ENCODE results near the gene GPHB5.
A peak's percentile ranks its signal among the peaks of the same experiment; 100 is the strongest.

Gene GPHB5

GRCh38 chr14:63296060-63296563 is 22.6 kb downstream of the GPHB5 start:
- DNase-seq (ENCODE audit: low spot score), result no peak

DNA sequence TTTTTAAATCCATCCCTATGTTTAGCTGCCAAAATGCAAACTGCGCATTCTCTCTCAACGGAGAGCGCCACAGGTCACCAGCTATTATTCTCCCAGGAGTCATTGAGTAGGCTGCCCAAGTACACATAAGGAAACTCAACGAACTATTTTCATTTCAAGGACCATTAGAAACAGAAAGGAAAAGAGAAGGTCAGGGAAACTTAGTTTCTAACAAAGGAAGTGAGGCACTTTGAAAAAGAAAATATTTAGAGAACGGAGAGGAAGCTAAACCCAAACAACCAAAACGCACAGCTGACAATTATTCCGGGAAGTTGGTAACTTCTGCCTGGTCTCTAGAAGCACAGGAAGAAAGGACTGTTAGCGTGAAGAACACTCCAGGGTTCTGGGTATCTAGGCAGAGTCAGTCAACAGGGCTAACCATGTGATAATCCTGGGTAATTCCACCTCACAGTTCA is 23.5 kb downstream of the GPHB5 start:
- H3K36me3 ChIP-seq (ENCODE audit: low read depth), result no peaks in the 10 kb centered on the region
- no peaks in the 10 kb centered on the region for H3K9me3 ChIP-seq (ENCODE audit: severe bottlenecking)
- peaks cover 3% of the 10 kb centered on the region for H3K27me3 ChIP-seq (ENCODE audit: insufficient read depth, poor library complexity, severe bottlenecking)
- ATAC-seq (ENCODE audit: low read depth) (no peak), DNase-seq (ENCODE audit: low spot score) (no peak)
- H3K27ac ChIP-seq (ENCODE audit: poor library complexity, severe bottlenecking), result no peak overlapping the region
- TF ChIP-seq, protein P1, sequence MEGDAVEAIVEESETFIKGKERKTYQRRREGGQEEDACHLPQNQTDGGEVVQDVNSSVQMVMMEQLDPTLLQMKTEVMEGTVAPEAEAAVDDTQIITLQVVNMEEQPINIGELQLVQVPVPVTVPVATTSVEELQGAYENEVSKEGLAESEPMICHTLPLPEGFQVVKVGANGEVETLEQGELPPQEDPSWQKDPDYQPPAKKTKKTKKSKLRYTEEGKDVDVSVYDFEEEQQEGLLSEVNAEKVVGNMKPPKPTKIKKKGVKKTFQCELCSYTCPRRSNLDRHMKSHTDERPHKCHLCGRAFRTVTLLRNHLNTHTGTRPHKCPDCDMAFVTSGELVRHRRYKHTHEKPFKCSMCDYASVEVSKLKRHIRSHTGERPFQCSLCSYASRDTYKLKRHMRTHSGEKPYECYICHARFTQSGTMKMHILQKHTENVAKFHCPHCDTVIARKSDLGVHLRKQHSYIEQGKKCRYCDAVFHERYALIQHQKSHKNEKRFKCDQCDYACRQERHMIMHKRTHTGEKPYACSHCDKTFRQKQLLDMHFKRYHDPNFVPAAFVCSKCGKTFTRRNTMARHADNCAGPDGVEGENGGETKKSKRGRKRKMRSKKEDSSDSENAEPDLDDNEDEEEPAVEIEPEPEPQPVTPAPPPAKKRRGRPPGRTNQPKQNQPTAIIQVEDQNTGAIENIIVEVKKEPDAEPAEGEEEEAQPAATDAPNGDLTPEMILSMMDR (IDR thresholded peaks at IDR 0.05; ENCODE audit: poor library complexity, severe bottlenecking), result no peak
- no peaks in the 10 kb centered on the region for H3K4me1 ChIP-seq (ENCODE audit: insufficient read depth, poor library complexity, severe bottlenecking)
- no peak overlapping the region for H3K4me3 ChIP-seq (ENCODE audit: severe bottlenecking)

More at GRCh38 chr14:63296060-63296563, 22.6 kb downstream of the GPHB5 start:
- H3K27ac ChIP-seq (ENCODE audit: poor library complexity, severe bottlenecking), result no peak overlapping the region
- H3K4me3 ChIP-seq (ENCODE audit: severe bottlenecking), result no peak overlapping the region
- no peak for ATAC-seq (ENCODE audit: low read depth)
- H3K4me1 ChIP-seq (ENCODE audit: insufficient read depth, poor library complexity, severe bottlenecking), result no peaks in the 10 kb centered on the region
- H3K36me3 ChIP-seq (ENCODE audit: low read depth), result no peaks in the 10 kb centered on the region
- peaks cover 3% of the 10 kb centered on the region for H3K27me3 ChIP-seq (ENCODE audit: insufficient read depth, poor library complexity, severe bottlenecking)
- TF ChIP-seq, protein P1 (IDR thresholded peaks at IDR 0.05; ENCODE audit: poor library complexity, severe bottlenecking), result no peak
- H3K9me3 ChIP-seq (ENCODE audit: severe bottlenecking), result no peaks in the 10 kb centered on the region

DNA sequence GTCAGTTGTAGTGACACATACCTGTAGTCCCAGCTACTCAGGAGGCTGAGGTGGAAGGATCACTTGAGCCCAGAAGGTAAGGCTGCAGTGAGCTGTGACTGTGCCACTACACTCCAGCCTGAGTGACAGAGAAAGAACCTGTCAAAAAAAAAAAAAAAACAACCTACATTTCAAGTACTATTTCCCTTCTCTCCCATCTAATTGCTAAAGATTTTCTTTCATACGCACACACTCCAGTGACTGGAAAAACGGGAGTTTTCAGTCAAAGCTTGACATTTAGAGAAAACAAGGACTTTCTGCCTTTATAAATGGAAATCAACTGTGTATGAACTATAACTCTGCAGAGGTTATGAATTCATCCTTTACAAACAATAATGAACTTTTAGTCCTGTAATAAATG is 25.9 kb downstream of the GPHB5 start:
- no peaks in the 10 kb centered on the region for H3K9me3 ChIP-seq (ENCODE audit: severe bottlenecking)
- H3K4me1 ChIP-seq (ENCODE audit: insufficient read depth, poor library complexity, severe bottlenecking), result no peaks in the 10 kb centered on the region
- TF ChIP-seq, protein P1 (IDR thresholded peaks at IDR 0.05; ENCODE audit: poor library complexity, severe bottlenecking), result no peak
- peaks cover 3% of the 10 kb centered on the region for H3K27me3 ChIP-seq (ENCODE audit: insufficient read depth, poor library complexity, severe bottlenecking)
- H3K4me3 ChIP-seq (ENCODE audit: severe bottlenecking), result no peak overlapping the region
- no peak for ATAC-seq (ENCODE audit: low read depth)
- H3K36me3 ChIP-seq (ENCODE audit: low read depth), result no peaks in the 10 kb centered on the region
- DNase-seq (ENCODE audit: low spot score), result no peak
- H3K27ac ChIP-seq (ENCODE audit: poor library complexity, severe bottlenecking), result no peak overlapping the region

- H3K4me1 ChIP-seq (ENCODE audit: insufficient read depth, poor library complexity, severe bottlenecking), result no peaks in the 10 kb centered on the region
- peaks cover 7% of the 10 kb centered on the region for H3K27me3 ChIP-seq (ENCODE audit: insufficient read depth, poor library complexity, severe bottlenecking)
- peak; percentile 25; the same call in 1 of the 3 replicates for ATAC-seq (ENCODE audit: low read depth)
- H3K9me3 ChIP-seq (ENCODE audit: severe bottlenecking), result no peaks in the 10 kb centered on the region
- TF ChIP-seq, protein P1 (IDR thresholded peaks at IDR 0.05; ENCODE audit: poor library complexity, severe bottlenecking), result no peak
- no peak overlapping the region for H3K27ac ChIP-seq (ENCODE audit: poor library complexity, severe bottlenecking)
- DNase-seq (ENCODE audit: low spot score), result no peak
- H3K4me3 ChIP-seq (ENCODE audit: severe bottlenecking), result no peak overlapping the region
- H3K36me3 ChIP-seq (ENCODE audit: low read depth), result no peaks in the 10 kb centered on the region
Measured at GRCh38 chr14:63290741-63291430, 27.8 kb downstream of the GPHB5 start.

DNA sequence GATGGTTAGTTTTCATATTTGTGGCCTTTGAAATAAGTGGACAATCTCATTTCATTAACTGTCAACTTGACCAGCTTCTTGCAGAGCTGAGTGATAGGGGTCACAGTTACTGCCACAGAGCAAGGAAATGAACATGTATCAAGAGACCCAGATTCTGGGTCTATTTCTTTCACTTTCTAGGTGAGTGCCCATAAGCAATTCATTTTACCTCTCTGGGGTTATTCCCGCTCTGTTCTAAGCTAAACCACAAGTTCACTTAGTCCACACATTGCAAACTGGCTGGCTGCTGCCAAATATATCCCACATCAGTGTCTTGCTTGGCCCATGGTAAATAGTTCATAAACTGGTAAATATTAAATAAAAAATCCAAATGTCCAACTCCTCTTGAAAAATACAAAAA is 29.9 kb downstream of the GPHB5 start:
- Histone ChIP-seq H3K9me3 (ENCODE audit: severe bottlenecking) (no peaks in the 10 kb centered on the region), H3K4me3 (ENCODE audit: severe bottlenecking) (no peak overlapping the region), H3K27ac (ENCODE audit: poor library complexity, severe bottlenecking) (no peak overlapping the region), H3K27me3 (ENCODE audit: insufficient read depth, poor library complexity, severe bottlenecking) (peaks cover 10% of the 10 kb centered on the region), H3K4me1 (ENCODE audit: insufficient read depth, poor library complexity, severe bottlenecking) (no peaks in the 10 kb centered on the region), H3K36me3 (ENCODE audit: low read depth) (no peaks in the 10 kb centered on the region)
- ATAC-seq (ENCODE audit: low read depth), result no peak
- TF ChIP-seq, protein P1 (IDR thresholded peaks at IDR 0.05; ENCODE audit: poor library complexity, severe bottlenecking), result no peak
- no peak for DNase-seq (ENCODE audit: low spot score)
